SK-N-SH (cell line): ENCODE measurements around the gene BCAS4. TPM values are rescaled to one million over a fixed set of nuclear protein-coding genes. Genes with fewer than 3 reads are reported as not detected.

Source experiments
- CTCF ChIA-PET: fragments of 300-600, 350-600 bp; formaldehyde crosslinking; extraction: SDS; loops from one replicate; lab custom pipeline; 2021; lab: Yijun Ruan, JAX
- POLR2A ChIA-PET: fragments of 350-600 bp; sonication (Branson Sonifier 250); formaldehyde crosslinking; extraction: SDS; loops from one replicate; lab custom pipeline; 2020; ENCODE audit warnings: antibody characterized with exemption, inconsistent platforms; lab: Yijun Ruan, JAX
- DNase-seq: peaks from one replicate; pipeline ENCODE4 v3.0.0; 2012
- H2AFZ ChIP-seq: fragments of 200-600 bp; sonication (generic); 2 replicates; pipeline ENCODE4 v1.8.1; 2016; ENCODE audit warnings: antibody characterized with exemption, mild to moderate bottlenecking, low read depth
- H3F3A ChIP-seq: fragments of 200-600 bp; sonication (generic); replicated peaks from 2 replicates; pipeline ENCODE3; 2016; ENCODE audit warnings: antibody characterized with exemption, mild to moderate bottlenecking; ENCODE audit not compliant: insufficient read depth
- H3K27ac ChIP-seq, 2 experiments: fragments of 200-500 bp in 1 of 2; fragments of 200-600 bp in 1 of 2; sonication (Bioruptor generic) in 1 of 2; sonication (generic), shearing (Covaris generic) in 1 of 2; 2 replicates each; pipeline versions ENCODE4 v1.5.1 to v1.6.1; 2014 to 2016; ENCODE audit warnings: low read depth in 2 of 2, inconsistent platforms in 1 of 2, low read length in 1 of 2, mild to moderate bottlenecking in 1 of 2, mixed read lengths in 1 of 2
- H3K27me3 ChIP-seq: fragments of 200-600 bp; sonication (generic), shearing (Covaris generic); 2 replicates; pipeline ENCODE4 v1.6.1; 2016; ENCODE audit warnings: mixed run types; ENCODE audit not compliant: insufficient read depth
- H3K36me3 ChIP-seq, 2 experiments: fragments of 200-500 bp in 1 of 2; fragments of 200-600 bp in 1 of 2; sonication (Bioruptor generic) in 1 of 2; sonication (generic) in 1 of 2; replicated peaks in 1 of 2; 2 replicates each; pipeline versions ENCODE3 to v1.5.1; 2014 to 2016; ENCODE audit warnings: low read length in 1 of 2, mild to moderate bottlenecking in 1 of 2; ENCODE audit not compliant: insufficient read depth in 2 of 2, control insufficient read depth in 1 of 2
- H3K4me1 ChIP-seq, 2 experiments: fragments of 200-500 bp in 1 of 2; fragments of 200-600 bp in 1 of 2; sonication (Bioruptor generic) in 1 of 2; sonication (generic), shearing (Covaris generic) in 1 of 2; 2 replicates each; pipeline versions ENCODE4 v1.5.1 to v1.6.1; 2014 to 2016; ENCODE audit warnings: low read depth in 1 of 2, low read length in 1 of 2, mixed run types in 1 of 2; ENCODE audit not compliant: insufficient read depth in 2 of 2, control insufficient read depth in 1 of 2
- H3K4me2 ChIP-seq: fragments of 200-600 bp; sonication (generic), shearing (Covaris generic); 2 replicates; pipeline ENCODE4 v1.6.1; 2017; ENCODE audit warnings: mixed run types
- H3K4me3 ChIP-seq, 2 experiments: fragments of 200-500 bp in 1 of 2; fragments of 200-600 bp in 1 of 2; sonication (Bioruptor generic) in 1 of 2; sonication (generic), shearing (Covaris generic) in 1 of 2; 2 replicates each; pipeline versions ENCODE4 v1.5.1 to v1.8.1; 2014 to 2016; ENCODE audit warnings: low read depth in 2 of 2, inconsistent platforms in 1 of 2, low read length in 1 of 2, mild to moderate bottlenecking in 1 of 2, mixed read lengths in 1 of 2, moderate library complexity in 1 of 2
- H3K79me2 ChIP-seq: fragments of 200-600 bp; sonication (generic); 2 replicates; pipeline ENCODE4 v1.8.1; 2017; ENCODE audit warnings: mild to moderate bottlenecking; ENCODE audit not compliant: insufficient read depth
- H3K9ac ChIP-seq: fragments of 200-600 bp; sonication (generic); 2 replicates; pipeline ENCODE4 v1.6.1; 2017; ENCODE audit warnings: mixed run types
- H3K9me2 ChIP-seq: fragments of 200-600 bp; sonication (generic); 2 replicates; pipeline ENCODE4 v1.6.1; 2017; ENCODE audit warnings: mixed run types
- H3K9me3 ChIP-seq: fragments of 200-600 bp; sonication (generic); 2 replicates; pipeline ENCODE4 v1.6.1; 2017; ENCODE audit warnings: mixed run types, mild to moderate bottlenecking, moderate library complexity
- H4K20me1 ChIP-seq: fragments of 200-600 bp; sonication (generic); 2 replicates; pipeline ENCODE4 v1.6.1; 2017; ENCODE audit warnings: mild to moderate bottlenecking, mixed run types; ENCODE audit not compliant: insufficient read depth
- CTCF ChIP-seq: fragments of 200-600 bp; sonication (generic); IDR thresholded peaks from 2 replicates; pipeline ENCODE4 v1.6.1; 2017; ENCODE audit warnings: antibody characterized with exemption, mild to moderate bottlenecking, moderate library complexity
- ELF1 ChIP-seq: IDR thresholded peaks from 2 replicates; pipeline ENCODE4 v1.4.0; 2012
- EP300 ChIP-seq, 2 experiments: IDR thresholded peaks; 2 replicates each; pipeline versions ENCODE4 v1.4.0 to v1.6.1; 2012; ENCODE audit warnings: borderline replicate concordance in 1 of 2, low read depth in 1 of 2, low read length in 1 of 2
- EZH2phosphoT487 ChIP-seq: fragments of 200-600 bp; sonication (generic); IDR thresholded peaks from 2 replicates; pipeline ENCODE4 v1.6.1; 2017; ENCODE audit warnings: low read depth, mixed run types, mild to moderate bottlenecking, antibody characterized with exemption, moderate library complexity, borderline replicate concordance
- FOSL2 ChIP-seq: IDR thresholded peaks from 2 replicates; pipeline ENCODE4 v1.4.0; 2012; ENCODE audit warnings: low read depth, mild to moderate bottlenecking, moderate library complexity, borderline replicate concordance
- FOXJ3 ChIP-seq: sonication (generic); formaldehyde crosslinking; IDR thresholded peaks from 2 replicates; pipeline ENCODE4 v1.5.1; 2020; ENCODE audit warnings: mild to moderate bottlenecking, missing genetic modification reagents
- FOXM1 ChIP-seq: IDR thresholded peaks from 2 replicates; pipeline ENCODE4 v1.4.0; 2012; ENCODE audit warnings: low read depth, mild to moderate bottlenecking
- GATA2 ChIP-seq: sonication (generic); formaldehyde crosslinking; IDR thresholded peaks from 2 replicates; pipeline ENCODE4 v1.5.0; 2020; ENCODE audit warnings: mild to moderate bottlenecking, missing genetic modification reagents
- JUND ChIP-seq: IDR thresholded peaks from 2 replicates; pipeline ENCODE4 v1.4.0; 2012
- MAX ChIP-seq: IDR thresholded peaks from 2 replicates; pipeline ENCODE4 v1.4.0; 2012; ENCODE audit warnings: low read depth
- MEF2A ChIP-seq: IDR thresholded peaks from 2 replicates; pipeline ENCODE4 v1.4.0; 2012; ENCODE audit warnings: low read depth, borderline replicate concordance
- MXI1 ChIP-seq: IDR thresholded peaks from 2 replicates; pipeline ENCODE4 v1.6.1; 2012; ENCODE audit warnings: mild to moderate bottlenecking, low read depth, low read length, improper control_type of control experiment
- NFIC ChIP-seq: IDR thresholded peaks from 2 replicates; pipeline ENCODE4 v1.4.0; 2012; ENCODE audit warnings: borderline replicate concordance
- PBX3 ChIP-seq: IDR thresholded peaks from 2 replicates; pipeline ENCODE4; 2012
- POLR2AphosphoS5 ChIP-seq: IDR thresholded peaks from 2 replicates; pipeline ENCODE4 v1.6.1; 2012; ENCODE audit warnings: low read depth, low read length
- RCOR1 ChIP-seq: fragments of 150-350 bp; IDR thresholded peaks from 2 replicates; pipeline ENCODE4 v1.6.1; 2017; ENCODE audit warnings: antibody characterized with exemption, low read length
- RXRA ChIP-seq: IDR thresholded peaks from 2 replicates; pipeline ENCODE4 v1.4.0; 2012; ENCODE audit warnings: low read depth, mild to moderate bottlenecking, borderline replicate concordance
- SIN3A ChIP-seq: IDR thresholded peaks from 2 replicates; pipeline ENCODE4 v1.6.1; 2012; ENCODE audit warnings: low read depth, mild to moderate bottlenecking, low read length, moderate library complexity, borderline replicate concordance
- SMC3 ChIP-seq: IDR thresholded peaks from 2 replicates; pipeline ENCODE4 v1.6.1; 2012; ENCODE audit warnings: low read depth, low read length, improper control_type of control experiment
- TAF1 ChIP-seq: IDR thresholded peaks from 2 replicates; pipeline ENCODE4 v1.6.1; 2012; ENCODE audit warnings: low read depth, mild to moderate bottlenecking, low read length, moderate library complexity, borderline replicate concordance
- TCF12 ChIP-seq: IDR thresholded peaks from 2 replicates; pipeline ENCODE4 v1.4.0; 2012
- TEAD4 ChIP-seq: IDR thresholded peaks from 2 replicates; pipeline ENCODE4 v1.4.0; 2012; ENCODE audit warnings: mild to moderate bottlenecking, borderline replicate concordance; ENCODE audit not compliant: insufficient read depth
- USF1 ChIP-seq: IDR thresholded peaks from 2 replicates; pipeline ENCODE4 v1.4.0; 2012; ENCODE audit warnings: low read depth, borderline replicate concordance
- USF2 ChIP-seq: fragments of 150-350 bp; IDR thresholded peaks from 2 replicates; pipeline ENCODE4 v1.6.1; 2017; ENCODE audit warnings: antibody characterized with exemption, low read length, low read depth, borderline replicate concordance
- ZBTB33 ChIP-seq: IDR thresholded peaks from 2 replicates; pipeline ENCODE4 v1.4.0; 2012; ENCODE audit warnings: low read depth, borderline replicate concordance
- WGBS: methylation state at CpG from one replicate; pipeline ENCODE4 v1.1.6; 2017; ENCODE audit warnings: low lambda C conversion rate; 5-methylcytosine and 5-hydroxymethylcytosine counted together
- polyA plus RNA-seq, 3 experiments: library from polyadenylated mRNA; depleted of rRNA; stranded (reverse); fragments of >200 nt; gene quantifications; 2 replicates each; pipeline ENCODE4 v1.2.3, GENCODE V29; 2012

The BCAS4 gene
- polyA plus RNA-seq, 1 of the 3 experiments (the other 2 are of a cell fraction): 43.8 TPM

GRCh38 chr20:50911030-50911429, 116.2 kb downstream of the BCAS4 start:
- Histone ChIP-seq H3K27ac (peak overlapping the region; percentile 73 to 85), H3K9me3 (no peaks in the 10 kb centered on the region), H3K4me1 (peaks cover 44 to 53% of the 10 kb centered on the region in 2 experiments), H3K79me2 (peaks cover 97% of the 10 kb centered on the region), H3K9me2 (no peaks in the 10 kb centered on the region), H3K27me3 (no peaks in the 10 kb centered on the region), H4K20me1 (peaks cover 100% of the 10 kb centered on the region), H3K4me2 (peak overlapping the region; percentile 65), H3K4me3 (no peak overlapping the region; a peak in 1 of 4 replicates), H3K36me3 (peaks cover 10 to 20% of the 10 kb centered on the region in 2 experiments), H3F3A (peaks cover 63% of the 10 kb centered on the region), H2AFZ (no peak overlapping the region), H3K9ac (no peak overlapping the region)
- peak; percentile 94 for TF ChIP-seq TCF12
- peak; percentile 30 to 70; a peak in 3 of 4 replicates for TF ChIP-seq EP300 (IDR thresholded peaks at IDR 0.05; ENCODE audit: borderline replicate concordance in 1 of 2, low read depth in 1 of 2, low read length in 1 of 2)
- 0 out of 2 replicates have a peak, but pooled peaks have one; percentile 15 for TF ChIP-seq TEAD4
- peak; percentile 21; the same call in 1 of the 2 replicates for TF ChIP-seq JUND
- peak; percentile 46; the same call in 1 of the 2 replicates for TF ChIP-seq GATA2 (CRISPR knock-in tag)
- TF ChIP-seq MXI1: peak; percentile 40; the same call in 1 of the 2 replicates
- no peak for TF ChIP-seq FOXM1
- TF ChIP-seq FOXJ3 (CRISPR knock-in tag): no peak
- TF ChIP-seq RXRA: no peak
- TF ChIP-seq NFIC: peak; percentile 43; the same call in 1 of the 2 replicates
- TF ChIP-seq TAF1: no peak
- TF ChIP-seq CTCF: no peak
- peak; percentile 52; the same call in 1 of the 2 replicates for TF ChIP-seq MAX
- no peak for TF ChIP-seq USF2
- TF ChIP-seq EZH2phosphoT487: no peak
- peak; percentile 60; the same call in 1 of the 2 replicates for TF ChIP-seq RCOR1
- peak; percentile 87 for TF ChIP-seq MEF2A
- no peak for TF ChIP-seq ZBTB33
- TF ChIP-seq USF1: no peak
- TF ChIP-seq SIN3A: no peak
- TF ChIP-seq ELF1: no peak
- peak; percentile 51; the same call in 1 of the 2 replicates for TF ChIP-seq FOSL2
- TF ChIP-seq PBX3: peak; percentile 29; the same call in 1 of the 2 replicates
- no peak for TF ChIP-seq SMC3
- TF ChIP-seq POLR2AphosphoS5: peak; percentile 41; the same call in 1 of the 2 replicates
- ChIA-PET CTCF (interaction anchor here (0.7 to 11.5 kb wide), 7 partner anchors 8 to 458 kb away, joined by 3 to 137 read pairs (median 5); partner anchors contain the start of genes ADNP and BCAS4), POLR2A (no interaction called here)
- 26% methylated on average over 3 of the region's 3 CpGs for WGBS
- peak; percentile 35 for DNase-seq
